K562 (cell line): ENCODE measurements around the gene CSKMT. TPM values are rescaled to one million over a fixed set of nuclear protein-coding genes. Genes with fewer than 3 reads are reported as not detected.

ENCODE experiments used
- ARHGAP35 ChIP-seq: fragments of 450-650 bp; IDR thresholded peaks from 2 replicates; pipeline ENCODE4 v1.6.1; 2018; ENCODE audit not compliant: partially characterized antibody
- JUND ChIP-seq, 2 experiments: IDR thresholded peaks; 2 replicates in 1 of 2; 3 replicates in 1 of 2; pipeline ENCODE4 v1.6.1; 2011; ENCODE audit warnings: borderline replicate concordance in 2 of 2, low read depth in 2 of 2, low read length in 2 of 2, improper control_type of control experiment in 1 of 2, missing biosample characterization in 1 of 2, missing genetic modification characterization in 1 of 2, missing genetic modification reagents in 1 of 2
- LCOR ChIP-seq: sonication (generic); formaldehyde crosslinking; IDR thresholded peaks from 2 replicates; pipeline ENCODE4 v1.8.0; 2022; ENCODE audit warnings: mild to moderate bottlenecking, missing genetic modification reagents
- NBN ChIP-seq: fragments of 450-650 bp; IDR thresholded peaks from 2 replicates; pipeline ENCODE4 v1.6.1; 2016; ENCODE audit warnings: low read depth, mild to moderate bottlenecking
- NCOA2 ChIP-seq, 2 experiments: fragments of 450-650 bp; IDR thresholded peaks; 2 replicates each; pipeline ENCODE4 v1.6.1; 2018; ENCODE audit warnings: mild to moderate bottlenecking in 2 of 2, moderate library complexity in 1 of 2; ENCODE audit not compliant: partially characterized antibody in 2 of 2
- NELFE ChIP-seq: IDR thresholded peaks from 2 replicates; pipeline ENCODE4 v1.6.1; 2011; ENCODE audit warnings: mild to moderate bottlenecking; ENCODE audit not compliant: insufficient read depth, insufficient read length
- NFYB ChIP-seq: IDR thresholded peaks from 2 replicates; pipeline ENCODE4 v1.6.1; 2011; ENCODE audit warnings: mild to moderate bottlenecking, moderate library complexity; ENCODE audit not compliant: insufficient read length; ENCODE audit errors: extremely low read depth
- SMARCA5 ChIP-seq: fragments of 450-650 bp; IDR thresholded peaks from 2 replicates; pipeline ENCODE4 v1.6.1; 2016
- SMARCC2 ChIP-seq: fragments of 450-650 bp; IDR thresholded peaks from 2 replicates; pipeline ENCODE4 v1.6.1; 2017; ENCODE audit warnings: antibody characterized with exemption, moderate library complexity, mild to moderate bottlenecking, low read depth
- SNRNP70 ChIP-seq: fragments of 200-400 bp; formaldehyde crosslinking; optimal IDR thresholded peaks from 2 replicates; pipeline ENCODE3; 2017; ENCODE audit warnings: low read depth, low read length
- SUPT5H ChIP-seq: fragments of 450-650 bp; IDR thresholded peaks from 2 replicates; pipeline ENCODE4 v1.6.1; 2016
- XRCC5 ChIP-seq: fragments of 200-400 bp; formaldehyde crosslinking; IDR thresholded peaks from 2 replicates; pipeline ENCODE4 v1.6.1; 2017; ENCODE audit warnings: low read depth, mild to moderate bottlenecking, low read length
- YY1 ChIP-seq, 3 experiments: IDR thresholded peaks; 2 replicates each; pipeline ENCODE4 v1.6.1; 2011; ENCODE audit warnings: low read length in 2 of 3, mild to moderate bottlenecking in 2 of 3, moderate library complexity in 2 of 3, borderline replicate concordance in 1 of 3, control low read depth in 1 of 3, low read depth in 1 of 3; ENCODE audit not compliant: insufficient read depth in 3 of 3, insufficient replicate concordance in 2 of 3, control insufficient read depth in 1 of 3, insufficient read length in 1 of 3; ENCODE audit errors: extremely low read depth in 1 of 3
- ZNF12 ChIP-seq: sonication (generic); formaldehyde crosslinking; IDR thresholded peaks from 2 replicates; pipeline ENCODE4 v1.4.0; 2020; ENCODE audit warnings: mild to moderate bottlenecking, missing genetic modification reagents
- polyA plus RNA-seq, 8 experiments: library from polyadenylated mRNA; depleted of rRNA in 4 of 8; stranded (reverse) in 5 of 8; unstranded in 3 of 8; fragments of >200 nt; fragmentation: Nextera tagmentation in 2 of 8; fragmentation: Illumina TruSeq in 1 of 8; extraction: Ambion mirVana in 2 of 8; extraction: Trizol in 1 of 8; gene quantifications; 2 replicates each; pipeline versions ENCODE4 v1.2.1 to v1.2.3, GENCODE V29; 2011 to 2014; ENCODE audit warnings: inconsistent platforms in 1 of 8, missing spikeins in 1 of 8
- total RNA-seq, 7 experiments: library from RNA; depleted of rRNA in 6 of 7; stranded (reverse); fragments of >200 nt in 6 of 7; fragmentation: Illumina TruSeq in 2 of 7; extraction: Trizol in 2 of 7; gene quantifications; 2 replicates each; pipeline versions ENCODE4 v1.2.1 to v1.2.3, GENCODE V29; 2011 to 2021; ENCODE audit warnings: low replicate concordance in 1 of 7
- TF ChIP-seq, protein P1 (sequence below), 2 experiments: fragments of 450-650 bp; conservative IDR thresholded peaks; 2 replicates each; pipeline ENCODE4 v1.6.1; 2017; ENCODE audit warnings: mild to moderate bottlenecking in 2 of 2, moderate library complexity in 2 of 2
- TF ChIP-seq, protein P2 (sequence below): sonication (generic); formaldehyde crosslinking; IDR thresholded peaks from 2 replicates; pipeline ENCODE4 v1.8.1; 2023; ENCODE audit warnings: missing genetic modification reagents, mild to moderate bottlenecking, borderline replicate concordance
- TF ChIP-seq, protein P3 (sequence below): IDR thresholded peaks from 2 replicates; pipeline ENCODE4 v1.6.1; 2012; ENCODE audit warnings: low read depth, low read length, improper control_type of control experiment, borderline replicate concordance

Gene CSKMT
- total and polyA plus RNA-seq, 9 of the 15 experiments (the other 6 are each of a cell fraction or from before 2014, with no cell fraction given): 10.3 to 108 (median 27.2) TPM

DNA sequence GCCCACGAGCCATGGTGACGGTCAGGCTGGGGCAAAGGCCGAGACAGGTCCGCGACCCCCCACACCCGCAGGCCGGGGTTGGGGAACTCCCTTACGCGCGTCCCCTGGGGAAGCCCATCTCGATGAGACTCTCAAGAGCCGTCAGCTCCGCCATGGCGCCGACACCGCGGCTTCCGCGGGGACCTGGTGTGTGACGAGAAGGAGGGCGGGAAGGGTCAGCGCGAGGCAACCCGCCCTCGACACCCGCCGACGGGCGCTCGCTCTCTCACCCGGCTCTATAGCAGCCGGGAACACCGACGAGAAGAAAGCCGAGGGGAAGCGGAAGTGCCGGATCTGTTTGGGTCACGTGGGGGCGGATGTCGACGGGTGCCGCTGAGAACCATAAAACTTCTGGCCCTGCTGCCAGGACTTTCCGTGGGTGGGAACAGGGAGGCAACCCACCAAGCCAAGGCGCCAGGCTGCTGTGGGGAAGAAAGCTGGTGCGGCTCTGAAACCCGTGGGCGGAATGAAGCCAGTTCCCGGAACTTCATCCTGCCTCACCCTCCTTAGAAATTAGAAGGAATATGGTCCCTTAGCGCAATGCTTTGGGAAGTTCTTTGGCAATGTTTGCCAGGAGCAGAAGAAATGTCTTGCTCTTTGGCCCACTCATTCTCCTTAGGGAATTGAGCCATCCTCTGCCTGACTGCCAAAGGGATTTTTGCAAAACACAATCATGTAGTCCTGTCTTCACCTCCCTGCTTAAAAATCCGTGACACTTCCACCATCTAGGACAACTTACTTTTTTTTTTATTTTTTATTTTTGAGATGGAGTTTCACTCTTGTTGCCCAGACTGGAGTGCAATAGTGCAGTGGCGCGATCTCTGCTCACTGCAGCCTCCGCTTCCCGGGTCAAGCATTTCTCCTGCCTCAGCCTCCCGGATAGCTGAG is 13.9 kb downstream of the CSKMT start, which contains the start of gene UBXN1 (continued):
- TF ChIP-seq ZNF12 (CRISPR knock-in tag) (peak; percentile 64; the same call in 1 of the 2 replicates), SMARCA5 (no peak), NELFE (no peak), LCOR (CRISPR knock-in tag) (no peak), YY1 (IDR thresholded peaks at IDR 0.05; ENCODE audit: borderline replicate concordance in 1 of 3, control insufficient read depth in 1 of 3, extremely low read depth in 1 of 3, insufficient read depth in 3 of 3, insufficient read length in 1 of 3, insufficient replicate concordance in 2 of 3, low read depth in 1 of 3, low read length in 2 of 3) (peak in 2 of 3 experiments; percentile 40 to 67), NCOA2 (IDR thresholded peaks at IDR 0.05; ENCODE audit: partially characterized antibody in 2 of 2) (no peak), SNRNP70 (no peak), NBN (no peak), ARHGAP35 (no peak), SUPT5H (peak; percentile 85), NFYB (no peak), JUND (IDR thresholded peaks at IDR 0.05; ENCODE audit: borderline replicate concordance, low read depth, low read length) (0 out of 2 replicates have a peak, but pooled peaks have one; percentile 30), JUND (tag; IDR thresholded peaks at IDR 0.05; ENCODE audit: borderline replicate concordance, low read depth, low read length) (no peak; the same call in 2 of the 3 replicates), SMARCC2 (no peak), XRCC5 (peak; percentile 59; the same call in 1 of the 2 replicates)
- TF ChIP-seq, protein P1, sequence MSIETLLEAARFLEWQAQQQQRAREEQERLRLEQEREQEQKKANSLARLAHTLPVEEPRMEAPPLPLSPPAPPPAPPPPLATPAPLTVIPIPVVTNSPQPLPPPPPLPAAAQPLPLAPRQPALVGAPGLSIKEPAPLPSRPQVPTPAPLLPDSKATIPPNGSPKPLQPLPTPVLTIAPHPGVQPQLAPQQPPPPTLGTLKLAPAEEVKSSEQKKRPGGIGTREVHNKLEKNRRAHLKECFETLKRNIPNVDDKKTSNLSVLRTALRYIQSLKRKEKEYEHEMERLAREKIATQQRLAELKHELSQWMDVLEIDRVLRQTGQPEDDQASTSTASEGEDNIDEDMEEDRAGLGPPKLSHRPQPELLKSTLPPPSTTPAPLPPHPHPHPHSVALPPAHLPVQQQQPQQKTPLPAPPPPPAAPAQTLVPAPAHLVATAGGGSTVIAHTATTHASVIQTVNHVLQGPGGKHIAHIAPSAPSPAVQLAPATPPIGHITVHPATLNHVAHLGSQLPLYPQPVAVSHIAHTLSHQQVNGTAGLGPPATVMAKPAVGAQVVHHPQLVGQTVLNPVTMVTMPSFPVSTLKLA (conservative IDR thresholded peaks at IDR 0.05): peak; percentile 80 to 91
- TF ChIP-seq, protein P2, sequence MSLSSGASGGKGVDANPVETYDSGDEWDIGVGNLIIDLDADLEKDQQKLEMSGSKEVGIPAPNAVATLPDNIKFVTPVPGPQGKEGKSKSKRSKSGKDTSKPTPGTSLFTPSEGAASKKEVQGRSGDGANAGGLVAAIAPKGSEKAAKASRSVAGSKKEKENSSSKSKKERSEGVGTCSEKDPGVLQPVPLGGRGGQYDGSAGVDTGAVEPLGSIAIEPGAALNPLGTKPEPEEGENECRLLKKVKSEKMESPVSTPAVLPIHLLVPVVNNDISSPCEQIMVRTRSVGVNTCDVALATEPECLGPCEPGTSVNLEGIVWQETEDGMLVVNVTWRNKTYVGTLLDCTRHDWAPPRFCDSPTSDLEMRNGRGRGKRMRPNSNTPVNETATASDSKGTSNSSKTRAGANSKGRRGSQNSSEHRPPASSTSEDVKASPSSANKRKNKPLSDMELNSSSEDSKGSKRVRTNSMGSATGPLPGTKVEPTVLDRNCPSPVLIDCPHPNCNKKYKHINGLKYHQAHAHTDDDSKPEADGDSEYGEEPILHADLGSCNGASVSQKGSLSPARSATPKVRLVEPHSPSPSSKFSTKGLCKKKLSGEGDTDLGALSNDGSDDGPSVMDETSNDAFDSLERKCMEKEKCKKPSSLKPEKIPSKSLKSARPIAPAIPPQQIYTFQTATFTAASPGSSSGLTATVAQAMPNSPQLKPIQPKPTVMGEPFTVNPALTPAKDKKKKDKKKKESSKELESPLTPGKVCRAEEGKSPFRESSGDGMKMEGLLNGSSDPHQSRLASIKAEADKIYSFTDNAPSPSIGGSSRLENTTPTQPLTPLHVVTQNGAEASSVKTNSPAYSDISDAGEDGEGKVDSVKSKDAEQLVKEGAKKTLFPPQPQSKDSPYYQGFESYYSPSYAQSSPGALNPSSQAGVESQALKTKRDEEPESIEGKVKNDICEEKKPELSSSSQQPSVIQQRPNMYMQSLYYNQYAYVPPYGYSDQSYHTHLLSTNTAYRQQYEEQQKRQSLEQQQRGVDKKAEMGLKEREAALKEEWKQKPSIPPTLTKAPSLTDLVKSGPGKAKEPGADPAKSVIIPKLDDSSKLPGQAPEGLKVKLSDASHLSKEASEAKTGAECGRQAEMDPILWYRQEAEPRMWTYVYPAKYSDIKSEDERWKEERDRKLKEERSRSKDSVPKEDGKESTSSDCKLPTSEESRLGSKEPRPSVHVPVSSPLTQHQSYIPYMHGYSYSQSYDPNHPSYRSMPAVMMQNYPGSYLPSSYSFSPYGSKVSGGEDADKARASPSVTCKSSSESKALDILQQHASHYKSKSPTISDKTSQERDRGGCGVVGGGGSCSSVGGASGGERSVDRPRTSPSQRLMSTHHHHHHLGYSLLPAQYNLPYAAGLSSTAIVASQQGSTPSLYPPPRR: no peak
- TF ChIP-seq, protein P3, sequence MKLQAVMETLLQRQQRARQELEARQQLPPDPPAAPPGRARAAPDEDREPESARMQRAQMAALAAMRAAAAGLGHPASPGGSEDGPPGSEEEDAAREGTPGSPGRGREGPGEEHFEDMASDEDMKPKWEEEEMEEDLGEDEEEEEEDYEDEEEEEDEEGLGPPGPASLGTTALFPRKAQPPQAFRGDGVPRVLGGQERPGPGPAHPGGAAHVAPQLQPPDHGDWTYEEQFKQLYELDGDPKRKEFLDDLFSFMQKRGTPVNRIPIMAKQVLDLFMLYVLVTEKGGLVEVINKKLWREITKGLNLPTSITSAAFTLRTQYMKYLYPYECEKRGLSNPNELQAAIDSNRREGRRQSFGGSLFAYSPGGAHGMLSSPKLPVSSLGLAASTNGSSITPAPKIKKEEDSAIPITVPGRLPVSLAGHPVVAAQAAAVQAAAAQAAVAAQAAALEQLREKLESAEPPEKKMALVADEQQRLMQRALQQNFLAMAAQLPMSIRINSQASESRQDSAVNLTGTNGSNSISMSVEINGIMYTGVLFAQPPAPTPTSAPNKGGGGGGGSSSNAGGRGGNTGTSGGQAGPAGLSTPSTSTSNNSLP: no peak
